ENCODE data around the gene GALNT18. TPM values are rescaled to one million over a fixed set of nuclear protein-coding genes. Genes with fewer than 3 reads are reported as not detected.

GALNT18 gene
- total RNA-seq, 2 experiments from 2014 or later = 6.8 to 7.4 TPM

GRCh38 chr11:11471201-11471600 is 150.6 kb downstream of the GALNT18 start:
- Mint-ChIP-seq H3K4me3 (no peak overlapping the region), H3K27me3 (no peaks in the 10 kb centered on the region), H3K9me3 (no peaks in the 10 kb centered on the region), H3K36me3 (ENCODE audit: low read depth) (no peaks in the 10 kb centered on the region), H3K4me1 (ENCODE audit: low read depth) (no peaks in the 10 kb centered on the region), H3K27ac (no peak overlapping the region)
- DNase-seq = no peak
- CTCF ChIA-PET = no interaction called here
- POLR2A ChIA-PET = no interaction called here
- ATAC-seq = no peak
- intact Hi-C loops (cut with micrococcal nuclease) = no loop called here
- no peak for TF ChIP-seq CTCF (IDR thresholded peaks at IDR 0.05)

GRCh38 chr11:11468954-11469353 is 152.9 kb downstream of the GALNT18 start:
- Mint-ChIP-seq H3K27ac (no peak overlapping the region), H3K27me3 (no peaks in the 10 kb centered on the region), H3K36me3 (ENCODE audit: low read depth) (no peaks in the 10 kb centered on the region), H3K4me3 (no peak overlapping the region), H3K9me3 (no peaks in the 10 kb centered on the region), H3K4me1 (ENCODE audit: low read depth) (no peaks in the 10 kb centered on the region)
- ATAC-seq (no peak), DNase-seq (no peak)
- POLR2A ChIA-PET = no interaction called here
- no peak for TF ChIP-seq CTCF (IDR thresholded peaks at IDR 0.05)
- intact Hi-C loops (cut with micrococcal nuclease) = no loop called here
- CTCF ChIA-PET = no interaction called here

GRCh38 chr11:11467312-11467711 is 154.5 kb downstream of the GALNT18 start:
- H3K4me1 Mint-ChIP-seq (ENCODE audit: low read depth) = no peaks in the 10 kb centered on the region
- TF ChIP-seq CTCF (IDR thresholded peaks at IDR 0.05) = no peak
- no peak overlapping the region for H3K27ac Mint-ChIP-seq
- intact Hi-C loops (cut with micrococcal nuclease) = no loop called here
- H3K27me3 Mint-ChIP-seq = no peaks in the 10 kb centered on the region
- ATAC-seq = no peak
- POLR2A ChIA-PET = no interaction called here
- no peaks in the 10 kb centered on the region for H3K36me3 Mint-ChIP-seq (ENCODE audit: low read depth)
- H3K4me3 Mint-ChIP-seq = no peak overlapping the region
- DNase-seq = no peak
- CTCF ChIA-PET = no interaction called here
- no peaks in the 10 kb centered on the region for H3K9me3 Mint-ChIP-seq

GRCh38 chr11:11464555-11464954 is 157.2 kb downstream of the GALNT18 start:
- POLR2A ChIA-PET = no interaction called here
- no peaks in the 10 kb centered on the region for H3K4me1 Mint-ChIP-seq (ENCODE audit: low read depth)
- no peak for TF ChIP-seq CTCF (IDR thresholded peaks at IDR 0.05)
- H3K4me3 Mint-ChIP-seq = no peak overlapping the region
- intact Hi-C loops (cut with micrococcal nuclease) = no loop called here
- H3K27ac Mint-ChIP-seq = no peak overlapping the region
- H3K27me3 Mint-ChIP-seq = peaks cover 1% of the 10 kb centered on the region
- DNase-seq (no peak), ATAC-seq (no peak)
- CTCF ChIA-PET = no interaction called here
- H3K9me3 Mint-ChIP-seq = no peaks in the 10 kb centered on the region
- H3K36me3 Mint-ChIP-seq (ENCODE audit: low read depth) = no peaks in the 10 kb centered on the region

- DNase-seq (no peak), ATAC-seq (no peak)
- Mint-ChIP-seq H3K27ac (no peak overlapping the region), H3K4me1 (ENCODE audit: low read depth) (no peaks in the 10 kb centered on the region), H3K36me3 (ENCODE audit: low read depth) (no peaks in the 10 kb centered on the region), H3K9me3 (no peaks in the 10 kb centered on the region), H3K4me3 (no peak overlapping the region), H3K27me3 (peaks cover 1% of the 10 kb centered on the region)
- intact Hi-C loops (cut with micrococcal nuclease) = no loop called here
- ChIA-PET POLR2A (interaction anchor here (0.7 kb wide), 1 partner anchor 79 kb away, joined by 3 read pairs; no protein-coding TSS in a partner anchor), CTCF (no interaction called here)
- TF ChIP-seq CTCF (IDR thresholded peaks at IDR 0.05) = no peak
Observed at GRCh38 chr11:11463405-11463804, 158.4 kb downstream of the GALNT18 start.
